Endometrial microvascular endothelial cells (primary cell): ENCODE data around the gene DOCK10. TPM values are rescaled to one million over a fixed set of nuclear protein-coding genes. Genes with fewer than 3 reads are reported as not detected.

ENCODE experiments used
- in situ Hi-C: cut with HindIII; loops from 2 replicates; pipeline ENCODE4 v1.10.0; 2017; ENCODE audit warnings: low sequenced_read_pairs, low pct_unique_long_range_greater_than_20kb; ENCODE audit errors: inconsistent ontology term
- total RNA-seq: library from RNA; depleted of rRNA; stranded (reverse); fragments of >200 nt; gene quantifications from one replicate; pipeline ENCODE4 v1.2.3, GENCODE V29; 2015; ENCODE audit errors: inconsistent ontology term

Gene DOCK10
- total RNA-seq, 1 donor from 2014 or later: 16.0 TPM

DNA sequence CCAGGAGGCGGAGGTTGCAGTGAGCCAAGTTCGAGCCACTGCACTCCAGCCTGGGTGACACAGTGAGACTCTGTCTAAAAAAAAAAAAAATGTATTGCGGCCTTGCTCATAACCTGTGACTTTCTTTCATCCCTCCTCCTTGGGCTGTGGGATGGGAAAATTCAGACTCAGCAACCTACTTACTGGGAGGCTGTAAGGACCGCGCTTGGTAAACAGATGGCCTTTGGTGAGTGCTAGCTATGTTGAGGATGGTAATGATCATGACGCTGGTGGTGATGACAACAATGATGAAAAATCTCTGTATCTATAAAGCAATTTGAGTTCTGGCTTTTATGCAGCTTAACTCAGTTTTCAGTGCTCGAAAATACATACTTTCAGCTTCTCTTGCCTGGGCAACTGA, 261.4 kb downstream of the DOCK10 start:
- in situ Hi-C loops: no loop called here

DNA sequence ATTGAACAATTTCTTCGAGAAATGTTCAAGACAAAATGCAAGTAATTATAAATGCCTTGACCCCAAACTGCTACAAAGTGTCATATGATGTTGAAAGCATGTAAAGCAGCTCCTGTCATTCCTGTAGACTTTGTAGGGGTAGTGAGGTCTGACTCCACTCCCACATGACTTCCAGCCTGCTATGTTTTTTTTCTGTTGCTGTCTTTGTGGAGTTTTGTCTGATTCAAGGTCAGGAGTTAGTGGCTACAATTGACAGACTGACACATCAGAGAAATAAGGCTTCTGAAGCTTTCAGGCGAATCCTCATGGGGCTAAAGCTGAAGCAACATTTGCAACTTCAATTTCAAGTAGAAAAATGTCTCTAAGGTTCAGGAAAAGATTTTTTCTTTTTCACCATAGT, 262.2 kb downstream of the DOCK10 start:
- in situ Hi-C loops: no loop called here

DNA sequence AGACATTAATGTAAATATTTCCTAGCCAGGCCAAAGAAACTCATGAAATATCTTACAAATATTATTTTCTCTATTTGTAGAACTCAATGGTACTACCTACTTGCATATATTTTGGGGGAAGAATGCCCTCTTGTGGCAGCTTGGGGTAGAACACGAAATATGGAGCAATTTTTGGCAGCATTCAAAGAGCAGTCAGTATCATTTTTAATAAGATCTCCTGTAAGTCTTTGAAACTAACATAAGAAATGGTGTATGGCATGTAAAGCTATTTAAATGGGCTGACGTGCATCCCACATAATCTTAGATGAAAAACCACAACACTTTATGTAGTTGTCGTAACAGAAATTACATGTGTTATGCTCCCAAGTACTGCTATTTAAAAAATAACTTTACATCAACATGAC, 263.8 kb downstream of the DOCK10 start:
- in situ Hi-C loops: no loop called here

DNA sequence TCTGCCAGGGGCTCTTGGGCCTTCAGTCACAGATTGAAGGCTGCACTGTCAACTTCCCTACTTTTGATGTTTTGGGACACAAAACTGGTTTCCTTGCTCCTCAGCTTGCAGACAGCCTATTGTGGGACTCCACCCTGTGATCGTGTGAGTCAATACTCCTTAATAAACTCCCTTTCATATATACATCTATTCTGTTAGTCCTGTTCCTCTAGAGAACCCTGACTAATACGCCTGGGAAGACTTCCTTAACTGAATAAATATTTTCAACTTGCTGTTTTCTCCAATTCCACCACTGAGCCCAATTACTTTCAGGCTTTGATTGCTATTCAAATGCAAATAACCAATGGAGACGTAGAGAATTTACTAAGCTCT, 264.7 kb downstream of the DOCK10 start:
- in situ Hi-C loops: no loop called here

DNA sequence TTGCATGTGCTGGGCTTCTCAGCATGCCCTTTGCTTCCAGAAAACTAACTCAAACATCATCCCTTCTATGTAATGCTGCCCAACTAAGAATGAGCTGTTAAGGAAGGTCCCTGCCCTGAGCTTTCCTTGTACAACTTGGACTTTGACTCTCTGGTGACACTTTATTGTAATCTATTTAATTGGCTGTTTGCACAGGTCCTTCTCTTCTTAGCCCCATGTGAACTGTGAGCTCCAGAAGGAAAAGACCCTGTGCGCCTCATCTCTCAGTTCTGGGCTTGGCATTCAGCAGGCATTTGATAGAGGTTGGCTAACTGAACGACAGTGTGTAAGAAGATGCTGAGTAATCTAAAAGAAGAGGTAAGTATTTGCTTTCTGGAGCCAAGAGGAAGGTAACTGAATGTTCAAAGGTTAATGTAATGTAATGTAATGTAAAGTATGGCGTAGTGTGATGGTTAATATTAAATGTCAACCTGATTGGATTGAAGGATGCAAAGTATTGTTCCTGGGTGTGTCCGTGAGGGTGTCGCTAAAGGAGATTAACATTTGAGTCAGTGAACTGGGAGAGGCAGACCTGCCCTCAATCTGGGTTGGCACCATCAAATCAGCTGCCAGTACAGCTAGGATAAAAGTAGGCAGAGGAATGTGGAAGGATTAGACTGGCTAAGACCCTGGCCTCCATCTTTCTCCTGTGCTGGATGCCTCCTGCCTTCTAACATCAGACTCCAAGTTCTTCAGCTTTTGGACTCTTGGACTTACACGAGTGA, 265.3 kb downstream of the DOCK10 start:
- in situ Hi-C loops: no loop called here

DNA sequence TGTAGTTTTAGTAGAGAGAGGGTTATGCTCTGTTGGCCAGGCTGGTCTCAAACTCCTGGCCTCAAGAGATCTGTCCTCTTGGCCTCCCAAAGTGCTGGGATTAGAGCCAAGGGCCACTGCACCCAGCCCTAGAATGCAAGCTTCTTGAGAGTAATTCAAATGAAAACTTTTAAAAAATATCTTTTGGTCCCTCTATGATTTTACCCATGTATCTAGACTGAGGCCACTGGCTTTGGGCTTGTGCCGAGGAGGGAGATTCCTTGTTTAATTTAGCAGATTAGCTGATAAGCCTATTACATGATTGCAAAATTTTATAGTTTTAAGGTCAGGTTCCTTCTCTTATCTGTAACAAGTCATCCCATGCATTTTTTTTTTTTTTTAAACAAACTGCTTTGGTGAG, 266.6 kb downstream of the DOCK10 start:
- in situ Hi-C loops: no loop called here

DNA sequence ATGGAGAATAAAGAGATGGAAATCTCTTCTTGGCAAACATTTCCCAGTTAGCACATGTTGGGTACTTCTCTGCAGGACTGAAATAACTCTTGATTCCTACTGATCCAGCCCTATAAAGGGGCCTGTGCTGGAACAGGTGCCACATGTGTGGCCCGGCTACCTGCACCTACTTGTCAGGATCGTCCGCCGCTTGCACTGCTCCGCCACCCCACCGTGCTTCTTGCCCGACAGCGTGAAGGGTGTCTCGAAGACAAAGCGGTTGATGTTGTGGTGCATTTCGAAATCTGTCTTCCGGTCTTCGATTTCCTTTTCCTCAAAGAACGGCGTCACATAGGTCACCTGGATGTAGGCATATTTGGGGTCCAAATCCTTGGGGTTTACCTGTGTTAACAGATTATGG, 267.5 kb downstream of the DOCK10 start:
- in situ Hi-C loops: no loop called here

DNA sequence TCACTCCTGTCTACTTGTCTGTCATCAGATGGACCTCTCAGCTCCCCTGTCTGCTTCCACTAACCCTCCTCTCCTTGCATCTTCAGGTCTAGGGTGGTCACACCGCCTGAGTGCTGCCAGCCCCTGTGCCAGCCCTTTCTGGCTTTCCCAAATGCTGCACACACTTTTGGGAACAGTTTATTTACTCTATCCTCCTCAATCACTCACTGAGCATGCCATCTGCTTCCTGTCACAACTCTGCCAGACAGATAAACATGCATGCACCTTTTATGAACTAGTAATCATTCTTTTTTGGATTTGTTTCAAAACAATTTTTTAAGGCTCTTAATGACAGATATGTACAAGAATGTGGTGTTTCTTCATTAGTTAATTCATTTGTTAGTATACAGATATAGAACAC, 269.8 kb downstream of the DOCK10 start:
- in situ Hi-C loops: no loop called here

DNA sequence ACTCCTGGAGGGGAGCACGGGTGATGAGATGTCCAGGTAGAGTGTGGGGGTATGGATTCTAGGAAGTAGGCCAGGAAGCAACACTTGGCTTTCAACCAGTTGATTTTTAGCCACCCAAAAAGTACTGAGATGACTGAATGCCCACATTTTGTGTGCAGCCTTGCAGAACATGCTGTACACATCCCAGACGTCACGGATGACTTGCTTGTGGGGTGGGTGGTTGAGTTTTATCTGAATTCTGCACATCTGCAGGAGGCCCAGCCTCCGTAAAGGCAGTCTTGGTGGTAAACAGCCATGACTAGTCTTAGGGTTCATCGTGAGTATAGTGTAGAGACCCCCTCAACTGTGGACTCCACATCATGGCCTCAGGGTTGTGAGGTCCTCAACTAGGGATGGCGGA, 272.8 kb downstream of the DOCK10 start:
- in situ Hi-C loops: no loop called here

DNA sequence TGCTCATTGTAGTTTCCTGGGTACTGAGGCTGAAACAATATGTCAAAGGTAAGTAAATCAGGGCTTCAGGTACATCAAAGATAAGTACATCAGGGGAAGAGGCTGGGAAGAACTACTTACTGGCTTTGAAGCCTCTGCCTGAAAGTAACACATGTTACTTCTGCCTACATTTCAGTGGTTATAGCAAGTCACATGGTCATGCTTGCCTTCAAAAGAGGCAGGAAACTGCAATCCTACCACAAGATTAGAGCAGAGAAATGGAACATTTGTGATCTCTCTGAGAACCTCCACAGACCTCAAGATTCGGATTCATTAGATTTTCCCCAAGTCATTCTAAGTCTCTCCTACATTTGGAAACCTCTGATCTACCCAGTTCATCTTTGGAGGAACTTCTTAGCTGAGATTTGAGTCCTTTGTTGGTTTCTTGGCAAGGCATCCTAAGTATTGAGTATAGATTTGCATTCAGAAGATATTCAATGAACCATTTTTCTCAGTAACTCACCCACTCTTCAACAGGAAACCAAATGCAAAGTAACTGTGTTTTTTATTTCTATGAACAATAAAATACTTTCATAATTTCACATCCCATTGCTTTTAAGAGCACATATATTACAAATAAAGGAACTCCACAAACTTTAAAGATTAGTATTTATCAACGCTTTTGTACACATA, 277.6 kb downstream of the DOCK10 start:
- in situ Hi-C loops: no loop called here

DNA sequence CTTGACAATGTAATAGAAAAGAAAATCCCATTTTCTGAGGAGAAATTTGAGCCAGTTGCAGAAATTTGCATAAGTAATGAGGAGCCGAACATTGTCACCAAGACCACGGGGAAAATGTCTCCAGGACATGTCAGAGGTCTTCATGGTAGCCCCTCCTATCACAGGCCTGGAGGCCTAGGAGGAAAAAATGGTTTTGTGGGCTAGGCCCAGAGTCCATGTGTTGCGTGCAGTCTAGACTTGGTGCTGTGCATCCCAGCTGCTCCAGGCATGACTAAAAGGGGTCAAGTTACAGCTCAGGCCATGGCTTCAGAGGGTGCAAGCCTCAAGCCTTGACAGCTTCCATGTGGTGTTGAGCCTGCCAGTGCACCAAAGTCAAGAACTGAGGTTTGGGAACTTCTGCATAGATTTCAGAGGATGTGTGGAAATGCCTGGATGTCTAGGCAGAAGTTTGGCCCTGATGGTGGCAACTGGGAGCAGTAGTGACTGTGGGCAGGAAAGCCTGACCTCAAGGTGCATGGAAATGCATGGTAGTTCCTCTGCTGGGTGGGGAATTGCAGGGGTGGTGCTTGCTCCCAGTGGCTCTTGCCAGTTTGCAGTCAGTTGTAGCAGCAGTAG, 284.2 kb downstream of the DOCK10 start:
- in situ Hi-C loops: no loop called here

DNA sequence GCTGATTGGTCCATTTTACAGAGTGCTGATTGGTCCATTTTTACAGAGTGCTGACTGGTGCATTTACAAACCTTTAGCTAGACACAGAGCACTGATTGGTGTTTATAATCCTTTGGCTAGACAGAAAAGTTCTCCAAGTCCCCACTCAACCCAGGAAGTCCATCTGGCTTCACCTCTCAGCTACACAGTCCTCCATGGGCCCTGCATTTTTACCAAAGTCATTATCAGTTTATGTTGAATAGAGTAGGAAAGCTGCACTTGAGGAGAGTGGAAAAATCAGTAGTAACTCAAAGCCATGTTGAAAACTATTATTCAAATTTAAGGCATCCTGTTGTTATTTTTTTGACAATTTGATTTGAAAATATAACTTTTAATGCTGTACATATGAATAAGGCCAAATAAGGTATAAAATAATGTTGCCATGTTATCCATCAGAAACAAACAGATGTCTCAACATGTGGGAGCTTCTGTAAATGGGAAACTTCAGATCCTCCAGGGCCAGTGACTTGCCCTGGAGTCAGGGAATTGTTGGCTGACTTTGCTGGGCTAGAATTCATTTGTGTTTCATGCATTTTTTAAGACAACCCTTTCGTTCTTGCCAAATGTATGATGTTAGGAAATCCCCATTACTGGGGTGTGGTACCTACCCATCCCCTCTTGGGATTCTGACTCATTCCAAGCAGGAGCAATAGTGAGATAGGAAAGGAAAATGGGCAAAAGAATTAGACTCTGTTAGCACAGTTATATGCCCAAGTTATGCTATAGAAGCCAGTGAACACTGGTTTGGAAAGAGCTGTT, 288.3 kb downstream of the DOCK10 start:
- in situ Hi-C loops: no loop called here

DNA sequence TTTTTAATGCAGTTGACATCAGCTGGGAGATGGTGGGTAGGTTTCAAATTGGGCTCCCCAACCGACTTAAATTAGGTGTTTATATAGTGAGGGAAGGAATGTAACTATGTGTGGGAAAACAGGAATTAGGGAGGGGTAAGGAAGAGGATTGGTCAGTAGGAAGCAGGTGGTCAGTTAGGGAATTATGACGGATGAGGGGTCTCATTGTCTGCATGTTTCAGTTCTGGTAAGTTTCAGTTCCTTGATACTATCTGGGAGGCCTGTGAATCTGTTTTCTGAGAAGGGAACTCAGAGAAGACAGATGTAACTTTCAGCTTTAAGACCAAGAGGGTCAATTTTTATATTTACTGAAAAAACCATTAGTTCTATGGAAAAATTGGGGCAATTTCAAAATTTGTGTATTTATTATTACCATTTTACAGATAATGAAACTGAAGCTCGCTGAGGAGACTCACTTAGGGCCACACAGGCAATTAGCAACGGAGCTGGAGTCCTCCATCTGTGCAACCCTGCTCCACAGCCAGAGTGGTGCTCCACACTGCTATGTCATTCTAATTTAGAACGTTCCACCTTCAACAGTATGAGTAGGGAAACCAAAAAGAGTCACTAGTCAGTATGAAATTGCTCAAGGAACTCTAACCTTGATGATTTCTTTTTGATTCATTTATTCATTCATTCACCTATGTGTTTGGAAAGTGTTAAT, 290.1 kb downstream of the DOCK10 start:
- in situ Hi-C loops: no loop called here

DNA sequence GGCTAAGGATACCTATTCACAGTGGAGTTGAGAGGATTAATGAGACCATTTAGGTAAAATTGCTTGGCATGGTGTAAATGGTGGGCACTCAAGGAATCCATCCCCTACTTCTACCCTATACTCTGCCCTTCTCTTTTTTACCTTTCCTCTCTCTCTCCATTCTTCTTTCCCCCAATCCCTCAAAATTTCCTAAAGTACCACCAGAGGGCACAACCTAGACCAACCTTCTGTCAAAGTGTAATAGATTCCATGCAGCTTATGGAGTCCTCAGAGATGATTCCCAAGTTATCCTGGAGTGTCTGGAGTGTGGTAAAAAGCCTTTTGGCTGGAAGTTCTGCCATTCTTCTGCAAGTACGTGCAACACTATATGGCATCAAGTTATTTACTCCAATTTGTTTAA, 293.1 kb downstream of the DOCK10 start:
- in situ Hi-C loops: no loop called here

DNA sequence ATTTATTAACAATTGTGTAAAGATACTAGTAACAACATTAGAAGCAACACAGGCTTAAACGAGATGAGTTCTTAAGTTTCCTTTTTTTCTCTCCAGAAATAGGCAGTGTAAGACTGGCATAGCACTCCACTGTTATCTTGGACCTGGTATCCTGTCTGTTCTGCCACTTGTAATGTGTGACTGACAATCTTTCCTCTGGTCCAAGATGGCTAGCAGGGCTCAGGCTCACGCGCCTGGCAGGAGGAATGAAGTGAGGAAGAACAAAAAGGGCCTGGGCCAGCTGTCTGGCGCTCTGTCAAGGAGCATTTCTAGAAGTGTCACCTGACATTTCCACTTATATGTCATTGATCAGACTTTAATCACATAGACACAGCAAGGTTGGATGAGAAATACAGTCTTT, 294.5 kb downstream of the DOCK10 start:
- in situ Hi-C loops: no loop called here

DNA sequence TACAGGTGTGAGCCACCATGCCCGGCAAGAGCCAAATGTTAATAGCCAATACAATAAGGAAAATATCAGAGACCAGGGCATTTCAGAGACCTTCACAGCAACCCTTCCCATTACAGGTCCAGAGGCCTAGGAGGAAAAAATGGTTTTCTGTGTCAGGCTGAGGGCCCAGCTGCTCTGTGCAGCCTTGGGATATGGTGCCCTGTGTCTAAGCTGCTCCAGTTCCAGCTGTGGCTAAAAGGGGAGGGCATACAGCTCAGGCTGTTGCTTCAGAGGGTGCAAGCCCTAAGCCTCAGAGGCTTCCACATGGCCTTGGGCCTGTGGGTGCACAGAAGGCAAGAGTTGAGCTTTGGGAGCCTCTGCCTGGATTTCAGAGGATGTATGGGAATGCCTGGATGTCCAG, 306.0 kb downstream of the DOCK10 start:
- in situ Hi-C loops: no loop called here

DNA sequence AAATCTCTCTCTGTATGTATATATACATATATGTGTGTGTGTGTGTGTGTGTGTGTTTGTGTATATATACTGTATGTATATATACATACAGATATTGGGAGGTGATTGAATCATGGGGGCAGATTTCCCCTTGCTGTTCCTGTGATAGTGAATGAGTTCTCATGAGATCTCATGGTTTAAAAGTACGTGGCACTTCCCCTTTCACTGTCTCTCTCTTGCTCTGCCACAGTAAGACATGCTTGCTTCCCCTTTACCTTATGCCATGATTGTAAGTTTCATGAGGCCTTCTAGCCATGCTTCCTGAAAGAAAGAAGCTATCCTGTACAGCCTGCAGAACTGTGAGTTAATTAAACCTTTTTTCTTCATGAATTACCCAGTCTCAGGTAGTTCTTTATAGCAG, 307.3 kb downstream of the DOCK10 start:
- in situ Hi-C loops: no loop called here

DNA sequence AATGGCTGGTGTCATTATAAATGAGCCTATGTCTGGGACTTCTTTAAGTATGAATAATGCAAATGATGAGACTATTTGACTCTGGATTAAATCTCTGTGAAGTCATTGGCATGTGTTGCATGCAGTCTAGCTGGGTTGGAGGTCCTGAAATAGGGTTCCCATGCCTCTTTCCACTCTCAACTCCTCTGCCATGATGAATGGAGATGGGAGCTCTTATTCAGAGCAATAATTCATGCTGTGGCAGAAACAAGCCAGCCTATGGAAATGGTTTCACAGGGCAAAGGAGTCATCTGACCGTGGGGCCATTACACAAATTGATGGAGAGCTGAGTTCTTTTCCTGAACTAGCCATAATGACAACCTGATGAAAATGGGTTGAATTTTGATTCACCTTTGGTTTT, 310.6 kb downstream of the DOCK10 start:
- in situ Hi-C loops: no loop called here

DNA sequence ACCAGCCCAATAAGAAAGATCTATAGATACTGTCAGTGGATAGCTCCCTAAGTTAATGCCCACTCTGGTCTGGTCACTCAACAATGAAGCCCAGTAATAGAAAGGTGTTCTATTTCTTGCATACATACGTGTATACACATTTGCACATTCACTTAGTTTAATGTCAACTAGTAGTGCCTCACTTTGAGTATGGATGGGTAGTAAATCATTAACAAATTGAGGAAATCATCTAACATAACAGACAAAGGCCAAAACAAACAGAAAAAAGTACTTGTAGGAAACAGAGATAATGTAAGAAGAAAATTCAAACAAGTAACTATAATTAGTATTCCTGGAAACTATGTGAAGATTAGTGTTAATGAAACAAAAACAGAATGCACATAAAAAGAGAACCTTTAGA, 312.8 kb downstream of the DOCK10 start:
- in situ Hi-C loops: no loop called here
